ENCODE measurements around the gene NR2F2.

- TF ChIP-seq POLR2A (IDR thresholded peaks at IDR 0.05; ENCODE audit: low read depth, low read length) (no peak), POLR2AphosphoS5 (IDR thresholded peaks at IDR 0.05; ENCODE audit: low read depth, low read length) (no peak), PAX5 (IDR thresholded peaks at IDR 0.05; ENCODE audit: insufficient read depth, low read length, severe bottlenecking) (no peak), SPI1 (IDR thresholded peaks at IDR 0.05; ENCODE audit: low read depth, low read length) (no peak), TAF1 (IDR thresholded peaks at IDR 0.05; ENCODE audit: low read depth, low read length) (no peak)
These were observed 39.8 kb upstream of the NR2F2 start for GRCh38 chr15:96290679-96291078.
